Keratinocyte (primary cell): Measurements from ENCODE around the gene RNF152. TPM values are rescaled to one million over a fixed set of nuclear protein-coding genes. Genes with fewer than 3 reads are reported as not detected.

Experiments used
- DNase-seq: peaks from one replicate; pipeline ENCODE4 v3.0.0-alpha.2; 2011; ENCODE audit warnings: low read depth, missing footprints, low spot score
- FAIRE-seq: peaks from 2 replicates; lab custom pipeline; 2011; peaks lifted over from hg19 to GRCh38; lab: Jason Lieb, UNC
- H2AFZ ChIP-seq: 2 replicates; pipeline ENCODE4 v1.6.0; 2012; ENCODE audit warnings: low read length, control low read depth, inconsistent platforms; ENCODE audit not compliant: control insufficient read depth
- H3K27ac ChIP-seq: 2 replicates; pipeline ENCODE4 v1.5.1; 2011; ENCODE audit warnings: low read length; ENCODE audit not compliant: control insufficient read depth, insufficient read depth
- H3K27me3 ChIP-seq: 3 replicates; pipeline ENCODE4 v1.6.0; 2011; ENCODE audit warnings: low read length; ENCODE audit not compliant: control insufficient read depth, insufficient read depth; ENCODE audit errors: extremely low read depth
- H3K36me3 ChIP-seq, 2 experiments: 2 replicates in 1 of 2; 3 replicates in 1 of 2; pipeline ENCODE4 v1.5.1; 2011; ENCODE audit warnings: low read length in 2 of 2, mild to moderate bottlenecking in 1 of 2; ENCODE audit not compliant: control insufficient read depth in 2 of 2, insufficient read depth in 2 of 2; ENCODE audit errors: extremely low read depth in 1 of 2
- H3K4me1 ChIP-seq: 3 replicates; pipeline ENCODE4 v1.5.1; 2011; ENCODE audit warnings: low read length; ENCODE audit not compliant: control insufficient read depth, insufficient read depth; ENCODE audit errors: extremely low read depth
- H3K4me2 ChIP-seq: 3 replicates; pipeline ENCODE4 v1.6.0; 2011; ENCODE audit warnings: low read depth, low read length; ENCODE audit not compliant: control insufficient read depth, insufficient read depth; ENCODE audit errors: extremely low read depth
- H3K4me3 ChIP-seq, 3 experiments: fragments of 200-600 bp in 1 of 3; sonication (generic) in 1 of 3; 2 replicates in 2 of 3; 3 replicates in 1 of 3; pipeline ENCODE4 v1.5.1; 2011 to 2016; ENCODE audit warnings: low read length in 3 of 3, mild to moderate bottlenecking in 3 of 3, control low read depth in 2 of 3, inconsistent platforms in 1 of 3, low read depth in 1 of 3, mixed read lengths in 1 of 3, mixed run types in 1 of 3, moderate library complexity in 1 of 3; ENCODE audit not compliant: control insufficient read depth in 2 of 3, insufficient read depth in 2 of 3; ENCODE audit errors: extremely low read depth in 1 of 3
- H3K79me2 ChIP-seq: 2 replicates; pipeline ENCODE4 v1.6.0; 2012; ENCODE audit warnings: low read length; ENCODE audit not compliant: control insufficient read depth, insufficient read depth
- H3K9ac ChIP-seq: 3 replicates; pipeline ENCODE4 v1.6.0; 2011; ENCODE audit warnings: low read length; ENCODE audit not compliant: control insufficient read depth, insufficient read depth; ENCODE audit errors: extremely low read depth
- H3K9me1 ChIP-seq: 3 replicates; pipeline ENCODE4 v1.6.0; 2011; ENCODE audit warnings: low read length; ENCODE audit not compliant: control insufficient read depth, insufficient read depth; ENCODE audit errors: extremely low read depth
- H3K9me3 ChIP-seq: 2 replicates; pipeline ENCODE4 v1.5.1; 2012; ENCODE audit warnings: low read depth, low read length; ENCODE audit not compliant: control insufficient read depth
- H4K20me1 ChIP-seq: 3 replicates; pipeline ENCODE4 v1.6.0; 2011; ENCODE audit warnings: low read length; ENCODE audit not compliant: control insufficient read depth, insufficient read depth; ENCODE audit errors: extremely low read depth
- CTCF ChIP-seq, 3 experiments: IDR thresholded peaks in 1 of 3; conservative IDR thresholded peaks in 1 of 3; optimal IDR thresholded peaks in 1 of 3; 2 replicates in 2 of 3; 3 replicates in 1 of 3; pipeline versions ENCODE3 to v1.5.1; 2011; ENCODE audit warnings: low read length in 3 of 3, mild to moderate bottlenecking in 3 of 3, moderate library complexity in 2 of 3, control low read depth in 1 of 3, inconsistent platforms in 1 of 3; ENCODE audit not compliant: insufficient read depth in 2 of 3; ENCODE audit errors: extremely low read depth in 1 of 3
- EZH2 ChIP-seq: IDR thresholded peaks from one replicate; pipeline ENCODE4 v1.6.1; 2012; ENCODE audit warnings: inconsistent platforms, mild to moderate bottlenecking, low read length, moderate library complexity
- dilution Hi-C: fragments of 300-500 bp; cut with MboI; formaldehyde crosslinking; loops from one replicate; pipeline ENCODE4 v1.7.0; 2020; ENCODE audit warnings: low sequenced_read_pairs; ENCODE audit not compliant: extremely low pct_ligation_motif_present
- polyA plus RNA-seq, 5 experiments: library from polyadenylated mRNA; depleted of rRNA in 3 of 5; stranded (reverse) in 3 of 5; stranded (forward) in 1 of 5; unstranded in 1 of 5; fragments of >200 nt; gene quantifications; 1 replicate in 1 of 5; 2 replicates in 3 of 5; 3 replicates in 1 of 5; pipeline versions ENCODE4 v1.2.1 to v1.2.3, GENCODE V29; 2011 to 2012; ENCODE audit warnings: missing spikeins in 2 of 5, low read depth in 1 of 5, low replicate concordance in 1 of 5

The RNF152 gene
- polyA plus RNA-seq, 1 donor (not counting 4 experiments of a cell fraction or from before 2014, with no cell fraction given), result 10.1 TPM

- dilution Hi-C loops, result no loop called here
- Histone ChIP-seq H3K36me3 (no peaks in the 10 kb centered on the region), H3K9me3 (no peaks in the 10 kb centered on the region), H3K4me3 (no peak overlapping the region), H3K9ac (no peak overlapping the region), H3K4me1 (peaks cover 16% of the 10 kb centered on the region), H4K20me1 (no peaks in the 10 kb centered on the region), H3K27me3 (no peaks in the 10 kb centered on the region), H3K79me2 (no peaks in the 10 kb centered on the region), H2AFZ (no peak overlapping the region), H3K4me2 (no peak overlapping the region), H3K27ac (no peak overlapping the region), H3K9me1 (no peaks in the 10 kb centered on the region)
- DNase-seq, result no peak
- no peak for FAIRE-seq
- TF ChIP-seq CTCF (optimal IDR thresholded peaks at IDR 0.05 in 1 of 3, IDR thresholded peaks at IDR 0.05 in 1 of 3, conservative IDR thresholded peaks at IDR 0.05 in 1 of 3; ENCODE audit: extremely low read depth in 1 of 3, insufficient read depth in 2 of 3, low read length in 3 of 3), result no peak
- no peak for TF ChIP-seq EZH2
Observed at GRCh38 chr18:61910101-61910500, 17.3 kb upstream of the RNF152 start.

GRCh38 chr18:61908661-61909060 is 15.9 kb upstream of the RNF152 start:
- peak; percentile 69 for DNase-seq
- no peak for FAIRE-seq
- H3K9ac ChIP-seq, result peak overlapping the region; percentile 2
- H4K20me1 ChIP-seq, result no peaks in the 10 kb centered on the region
- peak overlapping the region; percentile 67 for H3K4me2 ChIP-seq
- H3K4me3 ChIP-seq, result peak overlapping the region in 2 of 3 experiments; percentile 5 to 6
- no peaks in the 10 kb centered on the region for H3K36me3 ChIP-seq
- peak overlapping the region; percentile 29 for H3K27ac ChIP-seq
- H3K4me1 ChIP-seq, result peaks cover 16% of the 10 kb centered on the region
- no peaks in the 10 kb centered on the region for H3K9me3 ChIP-seq
- no peaks in the 10 kb centered on the region for H3K9me1 ChIP-seq
- TF ChIP-seq CTCF (optimal IDR thresholded peaks at IDR 0.05 in 1 of 3, IDR thresholded peaks at IDR 0.05 in 1 of 3, conservative IDR thresholded peaks at IDR 0.05 in 1 of 3; ENCODE audit: extremely low read depth in 1 of 3, insufficient read depth in 2 of 3, low read length in 3 of 3) (no peak), EZH2 (no peak)
- H3K27me3 ChIP-seq, result no peaks in the 10 kb centered on the region
- dilution Hi-C loops, result no loop called here
- no peaks in the 10 kb centered on the region for H3K79me2 ChIP-seq
- peak overlapping the region; percentile 66 for H2AFZ ChIP-seq
